Motor neuron (in vitro differentiated cells): ENCODE data around the gene ITIH4. TPM values are rescaled to one million over a fixed set of nuclear protein-coding genes. Genes with fewer than 3 reads are reported as not detected.

ENCODE experiments used
- ATAC-seq, 8 experiments: fragments of 200-7000 bp; cut with Tn5 transposase; replicated peaks in 6 of 8; 2 replicates each; pipeline ENCODE4 v1.8.0; 2021; ENCODE audit warnings: mild to moderate bottlenecking in 8 of 8, moderate library complexity in 8 of 8
- H3K27ac ChIP-seq, 2 donors: fragments of 250-450 bp; sonication (Bioruptor Pico); 2 replicates each; pipeline ENCODE4 v1.9.0; 2021; ENCODE audit warnings: antibody characterized with exemption in 2 of 2, mild to moderate bottlenecking in 2 of 2, moderate library complexity in 1 of 2
- H3K4me1 ChIP-seq, 2 donors: fragments of 250-450 bp; sonication (Bioruptor Pico); replicated peaks in 1 of 2; 2 replicates each; pipeline ENCODE4 v1.6.1; 2021; ENCODE audit warnings: antibody characterized with exemption in 2 of 2, mild to moderate bottlenecking in 2 of 2, moderate library complexity in 1 of 2
- H3K4me3 ChIP-seq, 5 donors: fragments of 250-450 bp; sonication (Bioruptor Pico); 2 replicates each; pipeline ENCODE4 v1.9.0; 2021; ENCODE audit warnings: antibody characterized with exemption in 5 of 5, mild to moderate bottlenecking in 5 of 5, moderate library complexity in 4 of 5
- WGBS, 10 experiments: fragments of 450-650 bp; shearing (Covaris generic); methylation state at CpG; one replicate each; pipeline ENCODE4 v1.0.0; 2022; 5-methylcytosine and 5-hydroxymethylcytosine counted together
- in situ Hi-C, 9 experiments: fragments of 400-800 bp; cut with MboI; loops; one replicate each; pipeline ENCODE4 v1.15.0; 2021; ENCODE audit warnings: low sequenced_read_pairs in 9 of 9, low pct_unique_long_range_greater_than_20kb in 2 of 9; ENCODE audit not compliant: unreplicated experiment in 9 of 9
- total RNA-seq, 8 experiments: library from RNA; unstranded; fragments of 300-600 nt; gene quantifications; 2 replicates each; pipeline versions ENCODE4 v1.2.3 to v1.2.4, GENCODE V29; 2022

The ITIH4 gene
- total RNA-seq, 8 experiments from 2014 or later, result 1.4 to 7.0 (median 2.6) TPM

GRCh38 chr3:52791928-52792327 is 38.5 kb downstream of the ITIH4 start:
- H3K4me1 ChIP-seq, result peaks cover 3 to 4% of the 10 kb centered on the region in 2 donors
- no peak overlapping the region for H3K27ac ChIP-seq
- no peak overlapping the region for H3K4me3 ChIP-seq
- no peak for ATAC-seq
- in situ Hi-C loops, result no loop called here
- WGBS, 10 experiments, result 63 to 93% (median 80%) methylated on average over 1 to 2 of the region's 4 CpGs; no CpG with 5 or more reads in 6 of the 10 experiments

- 80 to 93% (median 87%) methylated on average over 3 to 10 of the region's 12 CpGs; no CpG with 5 or more reads in 4 of the 10 experiments for WGBS, 10 experiments
- Histone ChIP-seq H3K4me1 (peaks cover 3 to 4% of the 10 kb centered on the region in 2 donors), H3K4me3 (no peak overlapping the region), H3K27ac (no peak overlapping the region)
- no peak for ATAC-seq
- in situ Hi-C loops, result no loop called here
These were observed 39.1 kb downstream of the ITIH4 start for GRCh38 chr3:52791366-52791765.

DNA sequence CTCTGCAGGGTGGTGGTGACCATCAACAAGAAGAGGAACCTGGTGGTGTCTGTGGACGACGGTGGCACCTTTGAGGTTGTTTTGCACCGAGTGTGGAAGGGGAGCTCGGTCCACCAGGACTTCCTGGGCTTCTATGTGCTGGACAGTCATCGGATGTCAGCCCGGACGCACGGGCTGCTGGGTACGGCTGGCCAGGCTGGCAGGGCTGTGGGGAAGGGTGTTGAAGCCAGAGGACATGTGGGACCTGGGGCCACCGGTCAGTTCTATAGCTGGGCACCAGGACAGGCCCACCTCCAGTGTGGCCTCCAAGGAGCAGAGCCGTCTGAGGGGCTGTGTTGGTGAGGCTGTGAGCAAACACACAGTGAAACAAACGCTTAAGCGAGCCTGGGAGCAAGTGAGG is 39.7 kb downstream of the ITIH4 start:
- Histone ChIP-seq H3K4me3 (no peak overlapping the region), H3K27ac (no peak overlapping the region), H3K4me1 (peaks cover 3 to 4% of the 10 kb centered on the region in 2 donors)
- 63 to 100% (median 92%) methylated on average over 1 to 7 of the region's 13 CpGs; no CpG with 5 or more reads in 4 of the 10 experiments for WGBS, 10 experiments
- in situ Hi-C loops, result no loop called here
- ATAC-seq, result no peak

- WGBS, 10 experiments, result 76 to 93% (median 86%) methylated on average over 1 to 3 of the region's 7 CpGs; no CpG with 5 or more reads in 7 of the 10 experiments
- ATAC-seq, result no peak
- peaks cover 3 to 4% of the 10 kb centered on the region in 2 donors for H3K4me1 ChIP-seq
- H3K27ac ChIP-seq, result no peak overlapping the region
- in situ Hi-C loops, result no loop called here
- H3K4me3 ChIP-seq, result no peak overlapping the region
These were observed 40.1 kb downstream of the ITIH4 start for GRCh38 chr3:52790337-52790736.

- ATAC-seq, result peak in 1 of 8 experiments; percentile 6
- in situ Hi-C loops, result no loop called here
- Histone ChIP-seq H3K4me1 (peaks cover 3 to 4% of the 10 kb centered on the region in 2 donors), H3K4me3 (no peak overlapping the region), H3K27ac (no peak overlapping the region)
- 60 to 92% (median 64%) methylated on average over 1 to 4 of the region's 6 CpGs; no CpG with 5 or more reads in 6 of the 10 experiments for WGBS, 10 experiments
These were observed 40.8 kb downstream of the ITIH4 start for GRCh38 chr3:52789746-52790040.

DNA sequence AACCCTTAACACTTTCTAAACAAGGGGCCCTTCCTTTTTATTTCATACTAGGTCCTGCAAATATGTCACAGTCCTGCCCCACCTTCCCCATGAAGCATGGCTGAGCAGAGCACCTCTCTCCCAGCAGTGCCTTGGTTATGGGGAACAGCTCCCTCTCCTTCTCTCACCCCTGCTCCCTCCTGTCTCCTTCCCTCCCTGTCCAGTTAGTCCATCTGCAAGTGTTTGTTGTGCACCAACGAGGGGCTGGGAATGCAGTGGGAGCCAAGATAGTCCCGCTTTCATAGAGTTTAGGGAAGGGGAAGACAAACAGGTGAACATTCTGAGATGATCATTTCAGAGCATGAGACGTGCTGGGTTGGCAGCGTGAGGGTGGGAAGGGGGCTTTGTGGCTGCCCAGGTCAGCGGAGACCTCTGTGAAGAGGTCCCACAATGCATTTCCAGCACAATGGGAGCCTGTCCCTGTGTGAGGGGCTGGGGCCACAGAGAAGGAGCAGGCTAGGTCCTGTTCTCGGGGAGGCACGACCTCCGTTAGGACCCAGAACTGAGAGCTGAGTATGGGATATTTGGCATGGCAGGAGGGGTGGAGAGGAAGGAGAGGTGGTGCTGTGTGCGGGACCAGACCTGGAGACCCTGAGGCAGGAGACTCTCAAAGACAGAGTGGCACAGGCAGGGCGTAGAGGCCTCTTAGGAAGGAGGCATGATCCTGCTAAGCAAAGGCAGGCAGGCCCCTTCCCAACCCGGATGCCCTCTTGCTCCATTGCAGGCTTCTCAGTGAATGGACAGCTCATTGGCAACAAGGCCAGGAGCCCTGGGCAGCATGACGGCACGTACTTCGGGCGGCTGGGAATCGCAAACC is 41.4 kb downstream of the ITIH4 start:
- in situ Hi-C loops, result no loop called here
- Histone ChIP-seq H3K4me3 (no peak overlapping the region), H3K4me1 (peaks cover 0 to 1% of the 10 kb centered on the region in 2 donors), H3K27ac (no peak overlapping the region)
- ATAC-seq, result no peak
- WGBS, 10 experiments, result 38 to 100% (median 74%) methylated on average over 1 to 8 of the region's 16 CpGs; no CpG with 5 or more reads in 4 of the 10 experiments

DNA sequence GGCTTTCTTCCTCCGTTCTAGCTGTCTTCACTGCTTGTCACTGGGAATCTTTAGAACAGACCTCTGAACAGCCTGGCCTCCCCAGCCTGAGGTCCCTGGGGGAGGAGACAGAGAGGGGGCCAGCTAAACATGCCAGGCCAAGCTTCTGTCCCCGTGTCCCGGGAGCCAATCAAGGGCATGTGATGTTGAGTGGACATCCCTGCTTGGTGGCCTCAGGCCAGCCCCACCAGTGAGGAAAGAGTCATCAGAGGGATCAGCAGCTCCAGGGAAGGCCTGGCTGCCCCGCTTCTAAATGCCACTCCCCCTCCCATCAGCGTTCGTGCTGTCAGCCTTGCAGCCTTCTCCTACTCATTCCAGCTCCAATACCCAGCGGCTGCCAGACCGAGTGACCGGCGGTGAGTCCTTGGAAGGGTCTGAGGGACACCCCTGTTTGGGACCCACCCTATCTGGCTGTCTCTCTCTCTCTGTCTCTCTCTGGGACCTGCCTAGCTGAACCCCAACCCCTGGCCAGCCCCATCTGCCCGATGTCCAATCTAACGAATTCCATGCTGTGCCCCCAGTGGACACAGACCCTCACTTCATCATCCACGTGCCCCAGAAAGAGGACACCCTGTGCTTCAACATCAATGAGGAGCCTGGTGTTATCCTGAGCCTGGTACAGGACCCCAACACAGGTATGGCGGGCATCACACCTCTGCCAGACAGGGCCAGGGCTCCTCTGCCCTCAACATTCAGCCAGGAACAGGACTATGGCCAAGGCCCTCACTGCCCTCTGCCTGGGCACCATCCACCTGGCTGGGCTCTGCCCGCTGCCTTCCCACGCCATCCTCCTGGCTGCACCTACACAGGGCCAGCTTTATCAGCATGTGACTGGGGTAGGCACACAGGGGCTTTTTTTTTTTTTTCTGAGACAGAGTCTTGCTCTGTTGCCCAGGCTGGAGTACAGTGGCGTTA is 42.5 kb downstream of the ITIH4 start:
- WGBS, 10 experiments, result 0 to 84% (median 57%) methylated on average over 1 to 8 of the region's 17 CpGs; no CpG with 5 or more reads in 3 of the 10 experiments
- ATAC-seq, result peak in 7 of 8 experiments; percentile 17 to 85 (median 40)
- H3K4me1 ChIP-seq, result no peaks in the 10 kb centered on the region
- no peak overlapping the region for H3K27ac ChIP-seq
- no peak overlapping the region for H3K4me3 ChIP-seq
- in situ Hi-C loops, result no loop called here

GRCh38 chr3:52787246-52787645 is 43.2 kb downstream of the ITIH4 start:
- no peak for ATAC-seq
- Histone ChIP-seq H3K4me1 (no peaks in the 10 kb centered on the region), H3K27ac (no peak overlapping the region), H3K4me3 (no peak overlapping the region)
- WGBS, 10 experiments, result 67 to 100% (median 68%) methylated on average over 1 to 4 of the region's 11 CpGs; no CpG with 5 or more reads in 7 of the 10 experiments
- in situ Hi-C loops, result no loop called here

- in situ Hi-C loops, result no loop called here
- 20 to 100% (median 81%) methylated on average over 1 to 7 of the region's 19 CpGs; no CpG with 5 or more reads in 2 of the 10 experiments for WGBS, 10 experiments
- Histone ChIP-seq H3K4me1 (no peaks in the 10 kb centered on the region), H3K4me3 (no peak overlapping the region), H3K27ac (no peak overlapping the region)
- no peak for ATAC-seq
These were observed 43.9 kb downstream of the ITIH4 start for GRCh38 chr3:52786330-52787215.

DNA sequence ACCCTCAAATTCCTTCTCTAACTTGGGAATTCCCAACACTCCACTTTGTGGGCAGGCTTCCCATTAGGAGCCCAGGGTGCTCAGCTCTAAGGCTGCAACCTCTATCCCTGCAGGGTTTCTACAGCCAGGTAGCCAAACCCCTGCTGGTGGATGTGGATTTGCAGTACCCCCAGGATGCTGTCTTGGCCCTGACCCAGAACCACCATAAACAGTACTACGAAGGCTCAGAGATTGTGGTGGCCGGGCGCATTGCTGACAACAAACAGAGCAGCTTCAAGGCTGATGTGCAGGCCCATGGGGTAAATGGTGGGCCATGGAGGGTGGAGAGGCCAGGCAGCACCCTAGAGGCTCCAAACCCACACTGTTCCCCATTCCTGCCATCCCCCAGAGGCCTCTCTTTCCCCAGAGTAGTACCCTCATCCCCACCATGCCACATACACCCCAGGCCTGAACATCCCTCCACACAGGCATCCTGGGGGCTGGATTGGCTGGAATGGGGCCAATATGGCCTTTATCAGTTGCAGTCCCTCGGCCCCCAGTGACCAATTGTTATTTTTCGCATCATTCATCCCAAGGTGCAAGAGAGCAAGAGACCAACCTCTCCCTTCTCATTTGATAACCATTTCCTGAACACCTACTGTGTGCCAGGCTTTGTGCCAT is 45.4 kb downstream of the ITIH4 start:
- H3K27ac ChIP-seq, result no peak overlapping the region
- H3K4me1 ChIP-seq, result no peaks in the 10 kb centered on the region
- no peak for ATAC-seq
- H3K4me3 ChIP-seq, result no peak overlapping the region
- 64 to 100% (median 81%) methylated on average over 1 to 5 of the region's 5 CpGs; no CpG with 5 or more reads in 4 of the 10 experiments for WGBS, 10 experiments
- in situ Hi-C loops, result no loop called here

GRCh38 chr3:52784021-52784621 is 46.4 kb downstream of the ITIH4 start:
- Histone ChIP-seq H3K4me3 (no peak overlapping the region), H3K4me1 (no peaks in the 10 kb centered on the region), H3K27ac (no peak overlapping the region)
- 7 to 100% (median 60%) methylated on average over 2 to 6 of the region's 18 CpGs; no CpG with 5 or more reads in 6 of the 10 experiments for WGBS, 10 experiments
- ATAC-seq, result no peak
- in situ Hi-C loops, result no loop called here

DNA sequence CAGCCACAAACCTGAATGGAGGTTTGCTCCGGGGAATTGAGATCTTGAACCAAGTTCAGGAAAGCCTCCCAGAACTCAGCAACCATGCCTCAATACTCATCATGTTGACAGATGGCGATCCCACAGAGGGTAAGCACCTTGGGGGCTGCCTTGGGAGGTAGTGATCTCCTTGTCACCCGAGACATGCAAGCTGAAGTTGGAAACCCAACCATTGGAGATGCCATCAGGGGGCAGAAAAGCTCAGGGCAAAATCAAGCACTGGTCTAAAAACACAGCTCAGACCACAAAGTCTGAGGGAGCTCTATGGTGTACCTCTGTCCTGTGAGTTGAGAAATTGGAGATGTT is 47.3 kb downstream of the ITIH4 start:
- no peaks in the 10 kb centered on the region for H3K4me1 ChIP-seq
- no peak for ATAC-seq
- H3K4me3 ChIP-seq, result no peak overlapping the region
- WGBS, 10 experiments, result 20 to 70% (median 60%) methylated on average over 1 to 2 of the region's 3 CpGs; no CpG with 5 or more reads in 7 of the 10 experiments
- in situ Hi-C loops, result no loop called here
- no peak overlapping the region for H3K27ac ChIP-seq
